Fibroblast of skin of scalp (primary cell): ENCODE results near the gene GPR132. TPM values are rescaled to one million over a fixed set of nuclear protein-coding genes. Genes with fewer than 3 reads are reported as not detected.
A peak's percentile ranks its signal among the peaks of the same experiment; 100 is the strongest.
"Not testable (repeated sequence)": the region's sequence is repeated elsewhere in the genome, so short reads cannot be mapped to it uniquely, and the experiment has no call there.

Source experiments
- DNase-seq: peaks from one replicate; pipeline ENCODE4 v3.0.0-alpha.2; 2013
- polyA plus RNA-seq, 2 experiments: library from polyadenylated mRNA; unstranded; fragments of 120-200 nt; gene quantifications; one replicate each; pipeline ENCODE4 v1.2.1, GENCODE V29; 2013; ENCODE audit not compliant: insufficient read length in 2 of 2

The GPR132 gene
- 0.08 TPM for polyA plus RNA-seq (2013, experiment 1 of 2; ENCODE audit: insufficient read length)
- 0.22 TPM for polyA plus RNA-seq (2013, experiment 2 of 2; ENCODE audit: insufficient read length)

GRCh38 chr14:105065280-105066228 lies at the start of gene GPR132:
TSS of gene GPR132 (minus strand) at chr14:105065430. CDS start at chr14:105055420, 10,010 bp downstream.
- no peak for DNase-seq

GRCh38 chr14:105109243-105109642 lies 44.0 kb upstream of the GPR132 start:
- DNase-seq, result not testable (repeated sequence)

- DNase-seq, result no peak
Measured at GRCh38 chr14:105108516-105108864, 43.3 kb upstream of the GPR132 start.

DNA sequence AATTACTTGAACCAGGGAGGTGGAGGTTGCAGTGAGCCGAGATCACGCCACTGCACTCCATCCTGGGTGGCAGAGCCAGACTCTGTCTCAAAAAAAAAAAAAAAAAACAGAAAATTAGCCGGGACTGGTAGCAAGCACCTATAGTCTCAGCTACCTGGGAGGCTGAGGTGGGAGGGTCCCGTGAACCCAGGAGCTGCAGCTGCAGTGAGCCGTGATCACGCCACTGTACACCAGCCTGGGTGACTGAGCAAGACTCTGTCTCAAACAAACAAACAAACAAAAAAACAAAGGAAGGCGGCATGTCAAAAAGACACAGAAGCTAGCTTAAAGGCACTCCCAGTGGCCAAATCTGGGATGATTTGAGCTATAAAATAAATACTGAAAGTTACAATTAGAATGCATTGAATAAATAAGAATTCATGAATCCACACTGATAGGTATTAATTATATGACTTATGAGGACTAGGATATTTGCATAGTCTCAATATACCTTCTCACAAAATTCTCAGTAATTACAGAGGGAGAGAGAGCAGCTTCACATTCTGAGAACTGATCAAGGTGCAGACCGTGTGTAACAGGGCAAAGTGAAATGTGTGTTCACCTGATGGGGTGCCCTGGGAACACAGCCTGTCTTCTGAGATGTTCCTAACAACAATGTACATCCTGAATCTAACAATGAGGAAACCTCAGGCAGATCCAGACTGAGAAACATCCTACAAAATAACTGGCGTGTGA lies 42.7 kb upstream of the GPR132 start:
- DNase-seq, result no peak

DNA sequence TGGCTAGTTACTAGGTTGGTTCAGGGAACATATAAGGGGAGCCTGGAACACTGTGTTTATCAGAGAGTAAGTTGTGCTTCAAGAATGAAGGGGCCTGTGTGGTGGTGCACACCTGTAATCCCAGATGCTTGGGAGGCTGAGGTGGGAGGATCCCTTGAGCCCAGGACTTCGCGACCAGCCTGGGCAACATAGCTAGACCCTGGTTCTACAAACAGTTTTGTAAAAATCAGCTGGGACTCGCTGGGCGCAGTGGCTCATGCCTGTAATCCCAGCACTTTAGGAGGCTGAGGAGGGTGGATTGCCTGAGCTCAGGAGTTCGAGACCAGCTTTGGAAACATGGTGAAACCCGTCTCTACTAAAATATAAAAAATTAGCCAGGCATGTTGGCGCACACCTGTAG lies 42.1 kb upstream of the GPR132 start:
- no peak for DNase-seq

GRCh38 chr14:105105158-105105557 lies 39.9 kb upstream of the GPR132 start:
- no peak for DNase-seq

GRCh38 chr14:105102893-105103292 lies 37.7 kb upstream of the GPR132 start:
- DNase-seq, result no peak

DNA sequence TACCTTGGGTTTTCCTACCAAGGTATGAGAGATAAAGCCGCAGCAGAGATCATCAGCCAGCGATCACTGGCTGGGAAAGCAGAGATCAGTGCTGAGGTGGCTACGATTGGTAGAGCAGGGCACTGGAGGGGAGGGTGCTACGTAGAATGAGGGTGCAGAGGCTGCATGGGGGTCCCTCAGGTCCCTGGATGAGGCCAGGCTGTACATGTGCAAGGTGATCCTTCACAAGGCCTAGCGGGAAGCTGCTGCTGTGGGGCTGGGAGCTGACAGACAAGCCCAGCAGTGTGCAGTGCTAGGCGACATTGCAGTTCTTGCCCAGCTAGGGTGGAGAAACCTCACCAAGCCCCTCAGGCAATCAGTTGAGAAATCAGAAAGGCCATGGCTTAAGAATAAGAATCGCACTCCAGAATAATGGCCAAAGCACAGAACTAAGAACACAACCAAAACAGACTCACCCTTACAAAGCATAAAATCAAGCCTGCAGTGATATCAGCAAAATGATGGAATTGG lies 37.2 kb upstream of the GPR132 start:
- DNase-seq, result no peak

DNA sequence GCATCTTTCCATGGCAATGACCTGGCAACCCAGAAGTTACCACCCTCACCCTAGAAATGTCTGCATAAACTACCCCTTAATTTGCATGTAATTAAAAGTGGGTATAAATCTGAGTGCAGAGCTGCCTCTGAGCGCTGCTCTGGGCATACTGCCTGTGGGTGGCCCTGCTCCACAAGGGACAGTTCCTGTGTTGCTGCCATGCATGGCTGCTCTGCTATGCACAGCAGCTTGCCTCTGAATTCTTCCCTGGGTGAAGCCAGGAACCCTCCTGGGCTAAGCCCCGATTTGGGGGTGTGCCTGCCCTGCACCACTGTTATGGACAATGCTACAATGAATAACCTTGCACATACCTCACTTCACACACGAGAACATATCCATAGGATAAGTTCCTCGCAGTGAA lies 35.7 kb upstream of the GPR132 start:
- DNase-seq, result no peak

DNA sequence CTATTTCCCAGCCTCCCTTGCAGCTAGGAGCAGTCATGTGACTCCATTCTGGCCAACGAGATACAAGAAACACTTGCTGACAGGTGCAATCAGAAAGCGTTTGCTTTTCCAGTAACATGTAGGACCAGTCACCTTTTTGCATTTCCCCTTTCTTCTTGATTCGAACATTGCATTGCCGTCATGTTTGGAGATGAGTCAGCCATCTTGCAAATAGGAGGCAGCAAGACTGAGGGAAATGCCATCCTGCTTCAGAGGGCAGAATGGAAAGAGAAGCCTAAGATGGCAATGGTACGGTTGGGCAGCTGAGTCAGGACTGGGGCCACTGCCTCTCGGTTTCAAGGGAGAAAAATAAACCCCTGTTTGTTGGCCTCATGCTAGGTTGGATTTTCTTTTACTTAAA lies 34.5 kb upstream of the GPR132 start:
- no peak for DNase-seq

DNA sequence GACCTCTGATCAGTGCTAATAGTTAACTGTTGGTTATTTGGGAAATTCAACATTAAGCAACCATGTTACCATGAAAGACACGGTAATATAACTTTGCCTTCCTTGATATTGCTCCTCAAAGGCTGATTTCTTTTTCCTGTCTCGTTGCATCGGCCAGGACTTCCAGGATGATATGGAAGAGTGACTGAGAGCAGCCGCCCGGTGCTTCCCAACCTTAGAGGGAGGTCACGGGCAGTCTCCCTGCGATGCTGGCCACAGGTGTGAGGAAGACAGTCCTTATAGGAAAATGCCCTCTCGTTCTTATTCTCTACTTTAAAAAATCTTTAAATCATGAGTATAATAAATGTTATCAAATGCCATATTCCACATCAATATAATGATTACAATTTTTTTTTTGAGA lies 33.1 kb upstream of the GPR132 start:
- no peak for DNase-seq

- DNase-seq, result no peak
Measured at GRCh38 chr14:105097794-105098127, 32.5 kb upstream of the GPR132 start.

DNA sequence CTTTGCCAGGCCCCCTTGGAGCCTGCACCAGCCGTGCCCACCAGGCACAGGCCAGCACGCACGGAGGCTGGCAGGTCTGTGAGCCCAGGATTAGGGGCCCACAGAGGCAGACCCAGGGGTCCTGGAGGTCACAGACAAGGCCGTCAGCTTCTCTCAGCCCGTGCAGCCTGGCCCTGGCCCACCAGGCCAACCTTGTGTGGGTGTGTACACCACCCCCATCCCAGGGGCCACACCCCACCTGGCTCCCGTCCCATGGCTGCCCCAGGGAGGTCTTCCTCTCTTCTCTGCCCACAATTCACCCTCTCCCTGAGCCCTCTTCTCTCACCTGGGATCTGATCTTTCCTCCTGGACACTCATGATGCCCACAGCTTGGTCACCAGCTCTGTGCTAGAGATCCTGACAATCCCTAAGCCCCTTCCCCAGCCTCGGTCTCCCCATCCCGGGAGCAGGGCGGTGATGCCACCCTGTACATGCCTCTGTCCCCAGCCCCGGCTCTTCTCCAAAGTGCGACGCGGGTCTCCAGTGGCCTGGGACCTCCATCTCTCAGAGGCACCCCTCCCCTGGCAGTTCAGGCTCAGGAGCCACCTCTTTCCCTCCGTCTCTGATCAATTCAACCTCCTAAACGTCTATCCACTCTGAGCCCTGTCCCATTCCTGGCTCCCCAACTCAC lies 31.1 kb upstream of the GPR132 start:
- no peak for DNase-seq

- no peak for DNase-seq
Measured at GRCh38 chr14:105095236-105095805, 30.1 kb upstream of the GPR132 start.

DNA sequence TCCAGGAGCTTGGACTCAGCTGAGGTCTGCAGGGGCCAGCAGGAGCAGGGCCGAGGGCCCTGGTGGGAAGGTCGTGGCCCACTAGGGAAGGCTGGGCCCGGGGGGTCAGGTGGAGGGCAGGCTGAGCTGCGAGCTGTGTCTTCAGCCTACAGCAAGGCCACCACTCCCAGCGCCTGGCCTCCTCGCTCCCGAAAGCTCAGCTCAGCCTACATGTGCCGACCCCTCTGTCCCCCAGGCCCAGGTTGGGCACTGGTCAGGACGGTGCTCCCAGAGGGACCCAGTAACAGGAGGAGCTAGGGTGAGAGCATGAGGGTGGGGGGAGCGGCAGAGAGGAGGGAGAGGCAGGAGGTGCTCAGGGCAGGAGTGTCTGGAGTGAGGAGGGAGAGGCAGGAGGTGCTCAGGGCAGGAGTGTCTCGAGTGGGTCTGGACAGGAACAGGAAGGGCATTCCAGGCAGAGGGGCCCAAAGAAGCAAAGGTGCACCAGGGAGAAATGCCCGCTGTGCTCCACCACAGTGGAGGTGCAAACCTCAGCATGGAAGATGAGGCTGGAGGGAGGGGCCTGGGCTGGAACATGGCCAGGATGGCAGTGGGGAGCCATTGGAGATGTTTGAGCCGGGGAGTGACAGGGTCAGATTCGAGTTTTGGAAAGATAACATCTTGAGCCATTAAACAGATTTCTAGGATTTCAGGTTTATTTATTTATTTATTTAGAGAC lies 29.1 kb upstream of the GPR132 start:
- no peak for DNase-seq

DNA sequence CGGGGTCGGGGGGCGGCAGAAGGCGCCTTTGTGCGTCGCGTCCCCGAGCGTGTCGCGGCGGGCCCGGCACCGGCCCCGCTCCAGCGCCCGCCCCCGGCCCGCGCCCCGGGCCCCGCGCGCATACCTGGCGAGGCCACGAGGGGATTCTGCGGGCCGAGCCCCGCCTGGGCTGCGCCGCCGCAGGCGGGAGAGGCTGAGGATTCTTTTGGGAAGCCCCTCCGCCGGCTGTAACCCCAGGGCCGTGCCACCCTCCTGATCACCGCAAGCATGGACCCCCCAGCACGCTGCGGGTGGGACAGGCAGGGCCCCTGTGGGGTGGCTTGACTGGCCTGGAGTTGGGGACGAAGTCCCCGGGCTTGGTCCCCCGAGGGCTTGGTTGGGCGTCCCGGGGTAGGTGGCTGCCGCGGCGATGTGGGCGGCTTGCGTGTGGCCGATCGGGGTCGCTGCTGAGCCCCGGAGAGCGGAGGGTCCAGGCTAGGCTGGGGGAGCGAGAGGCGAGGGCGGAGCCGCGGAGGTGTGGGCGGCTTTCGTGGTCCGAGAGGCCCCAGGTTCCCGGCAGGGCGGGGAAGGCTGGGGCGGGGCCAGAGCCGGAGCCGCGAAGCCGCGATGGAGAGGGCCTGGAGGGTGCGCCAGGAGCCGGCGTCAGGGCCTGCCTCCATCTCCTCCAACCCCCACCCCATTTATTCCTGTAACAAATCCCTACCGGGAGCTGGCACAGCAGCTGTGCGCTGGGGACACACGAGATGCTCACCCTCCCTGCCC lies 28.4 kb upstream of the GPR132 start:
- DNase-seq, result peak; percentile 75

GRCh38 chr14:105093038-105093430 lies 27.8 kb upstream of the GPR132 start:
- DNase-seq, result peak; percentile 72

DNA sequence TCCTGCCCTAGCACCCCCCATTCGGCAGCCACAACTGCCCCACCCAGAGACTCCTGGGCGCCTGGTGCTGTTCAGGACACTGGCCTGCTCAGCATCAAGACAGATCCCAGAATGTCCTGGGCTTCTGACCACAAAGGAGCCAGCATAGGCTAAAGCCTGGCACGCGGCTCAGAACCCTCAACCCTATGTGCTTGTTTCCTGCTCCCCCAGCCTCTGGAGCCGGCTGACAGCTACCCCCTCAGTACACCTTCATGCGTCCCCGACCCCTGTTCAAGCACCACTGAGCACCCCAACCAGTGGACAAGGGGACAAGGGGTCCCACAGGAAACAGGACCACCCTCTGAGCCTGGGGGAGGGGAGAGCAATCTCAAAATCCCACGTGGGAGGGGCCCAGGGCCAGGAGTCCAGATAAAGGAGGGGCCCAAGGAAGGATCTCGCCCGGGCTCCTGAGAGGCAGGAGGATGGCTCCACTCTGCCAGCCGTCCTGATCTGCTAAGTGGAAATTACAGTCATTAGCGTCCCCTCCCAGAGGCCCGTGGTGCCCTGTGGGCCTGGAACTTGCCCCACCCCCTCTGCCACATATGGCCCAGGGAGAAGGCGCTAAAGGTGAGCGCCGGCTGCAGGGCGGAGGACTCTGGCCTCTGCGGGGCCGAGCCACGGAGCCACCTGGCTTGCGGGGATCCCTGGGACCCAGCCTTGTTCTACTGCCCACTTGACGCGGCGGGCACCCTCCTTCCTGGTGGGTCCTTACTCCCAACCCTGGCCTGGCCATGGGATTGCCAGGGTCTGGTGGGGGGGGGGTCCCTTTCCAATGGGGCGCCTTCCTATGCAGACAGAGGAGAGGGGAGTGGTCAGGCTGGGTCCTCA lies 27.2 kb upstream of the GPR132 start:
- no peak for DNase-seq

DNA sequence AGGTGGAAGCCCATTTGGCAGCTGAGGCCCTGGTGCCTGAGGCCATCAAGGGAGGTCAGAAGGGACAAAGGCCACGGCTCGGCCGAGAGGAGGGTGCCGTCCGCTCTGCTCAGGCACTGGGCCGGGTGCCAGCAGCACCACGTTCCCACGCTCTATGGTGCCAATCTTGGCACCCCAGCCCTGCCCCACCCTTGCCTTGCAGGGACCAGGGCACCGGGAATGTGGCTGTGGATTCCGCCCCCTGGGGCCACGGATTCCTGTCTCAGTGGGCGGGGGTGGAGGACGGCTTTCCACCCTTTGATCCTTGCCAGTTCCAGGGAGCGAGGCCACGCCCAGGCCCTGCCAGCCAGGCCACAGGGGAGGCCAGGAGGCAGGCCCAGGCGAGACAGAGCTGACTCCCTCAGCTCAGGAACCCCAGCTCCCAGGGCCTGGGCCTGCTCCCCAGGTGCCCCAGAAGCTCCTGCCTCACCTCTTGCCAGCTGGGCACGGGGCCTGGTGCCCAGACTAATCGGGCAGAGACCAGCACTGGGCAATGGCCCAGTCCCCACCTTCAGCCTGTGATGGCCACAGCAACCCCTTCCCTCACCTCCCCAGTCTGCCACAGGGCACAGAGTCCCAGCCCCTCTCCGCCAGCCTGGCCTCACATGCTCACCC lies 26.4 kb upstream of the GPR132 start:
- DNase-seq, result peak; percentile 49
